ENCODE measurements around the gene FGD4.

DNA sequence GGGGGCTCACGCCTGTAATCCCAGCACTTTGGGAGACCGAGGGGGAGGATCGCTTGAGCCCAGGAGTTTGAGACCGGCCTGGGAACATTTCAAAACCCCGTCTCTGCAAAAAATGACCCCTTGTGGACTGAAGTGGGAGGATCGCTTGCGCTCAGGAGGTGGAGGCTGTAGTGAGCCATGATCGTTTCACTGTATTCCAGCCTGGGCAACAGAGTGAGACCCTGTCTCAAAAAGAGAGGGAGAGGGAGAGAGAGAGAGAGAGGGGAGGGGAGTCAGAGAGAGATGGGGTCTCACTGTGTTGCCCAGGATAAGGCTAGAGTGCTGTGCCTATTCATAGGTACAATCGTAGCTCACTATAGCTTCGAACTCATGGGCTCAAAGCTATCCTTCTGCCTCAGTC lies 2.8 kb downstream of the FGD4 start:
- TF ChIP-seq, protein P1, sequence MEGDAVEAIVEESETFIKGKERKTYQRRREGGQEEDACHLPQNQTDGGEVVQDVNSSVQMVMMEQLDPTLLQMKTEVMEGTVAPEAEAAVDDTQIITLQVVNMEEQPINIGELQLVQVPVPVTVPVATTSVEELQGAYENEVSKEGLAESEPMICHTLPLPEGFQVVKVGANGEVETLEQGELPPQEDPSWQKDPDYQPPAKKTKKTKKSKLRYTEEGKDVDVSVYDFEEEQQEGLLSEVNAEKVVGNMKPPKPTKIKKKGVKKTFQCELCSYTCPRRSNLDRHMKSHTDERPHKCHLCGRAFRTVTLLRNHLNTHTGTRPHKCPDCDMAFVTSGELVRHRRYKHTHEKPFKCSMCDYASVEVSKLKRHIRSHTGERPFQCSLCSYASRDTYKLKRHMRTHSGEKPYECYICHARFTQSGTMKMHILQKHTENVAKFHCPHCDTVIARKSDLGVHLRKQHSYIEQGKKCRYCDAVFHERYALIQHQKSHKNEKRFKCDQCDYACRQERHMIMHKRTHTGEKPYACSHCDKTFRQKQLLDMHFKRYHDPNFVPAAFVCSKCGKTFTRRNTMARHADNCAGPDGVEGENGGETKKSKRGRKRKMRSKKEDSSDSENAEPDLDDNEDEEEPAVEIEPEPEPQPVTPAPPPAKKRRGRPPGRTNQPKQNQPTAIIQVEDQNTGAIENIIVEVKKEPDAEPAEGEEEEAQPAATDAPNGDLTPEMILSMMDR (conservative IDR thresholded peaks at IDR 0.05 in 1 of 2, IDR thresholded peaks at IDR 0.05 in 1 of 2; ENCODE audit: extremely low read depth in 1 of 2, insufficient read depth in 1 of 2, low read depth in 1 of 2, low read length in 2 of 2), result no peak
- TF ChIP-seq EZH2 (IDR thresholded peaks at IDR 0.05; ENCODE audit: borderline replicate concordance, low read length), result no peak
